SU-DHL-6 (cell line): ENCODE measurements around the gene MYL3.

Experiments
- H2AFZ ChIP-seq: fragments of 200-600 bp; sonication (generic); 2 replicates; pipeline ENCODE4 v1.6.1; 2014; ENCODE audit warnings: low read depth, mild to moderate bottlenecking, moderate library complexity, mixed read lengths, antibody characterized with exemption, low read length; ENCODE audit not compliant: severe bottlenecking
- H3F3A ChIP-seq: fragments of 200-600 bp; shearing (Covaris generic); 2 replicates; pipeline ENCODE4 v1.6.0; 2016; ENCODE audit warnings: antibody characterized with exemption, mild to moderate bottlenecking; ENCODE audit not compliant: insufficient read depth
- H3K27ac ChIP-seq: fragments of 200-600 bp; sonication (generic); 2 replicates; pipeline ENCODE4 v1.5.1; 2016; ENCODE audit warnings: low read depth, mild to moderate bottlenecking, low read length, moderate library complexity, mixed read lengths
- H3K27me3 ChIP-seq: fragments of 200-600 bp; sonication (generic), shearing (Covaris generic); 2 replicates; pipeline ENCODE4 v1.6.0; 2014; ENCODE audit warnings: mild to moderate bottlenecking, low read length
- H3K36me3 ChIP-seq: fragments of 200-600 bp; sonication (generic); 2 replicates; pipeline ENCODE4 v1.6.1; 2014; ENCODE audit warnings: mild to moderate bottlenecking, low read length, mixed read lengths
- H3K4me2 ChIP-seq: fragments of 300-600, 200-600 bp; shearing (Covaris generic), sonication (generic); 2 replicates; pipeline ENCODE4 v1.6.0; 2014; ENCODE audit warnings: low read length, low read depth, mild to moderate bottlenecking; ENCODE audit not compliant: poor library complexity, severe bottlenecking
- H3K4me3 ChIP-seq: fragments of 200-600 bp; sonication (generic); 2 replicates; pipeline ENCODE4 v1.5.1; 2014; ENCODE audit warnings: antibody characterized with exemption, low read length, mild to moderate bottlenecking, mixed read lengths; ENCODE audit not compliant: insufficient read depth, poor library complexity, severe bottlenecking
- H3K79me2 ChIP-seq: fragments of 200-600 bp; sonication (generic); 2 replicates; pipeline ENCODE4 v1.6.1; 2014; ENCODE audit warnings: mild to moderate bottlenecking, low read length, moderate library complexity; ENCODE audit not compliant: insufficient read depth
- H3K9ac ChIP-seq: fragments of 200-600 bp; sonication (generic); 2 replicates; pipeline ENCODE4 v1.7.0; 2014; ENCODE audit warnings: mild to moderate bottlenecking, low read length
- H3K9me2 ChIP-seq: fragments of 200-600 bp; sonication (generic); replicated peaks from 2 replicates; pipeline ENCODE4 v1.6.1; 2014; ENCODE audit warnings: low read length; ENCODE audit not compliant: insufficient read depth
- H3K9me3 ChIP-seq: fragments of 200-600 bp; sonication (generic); 2 replicates; pipeline ENCODE4 v1.6.1; 2014; ENCODE audit warnings: low read length, mixed read lengths; ENCODE audit not compliant: insufficient read depth
- H4K20me1 ChIP-seq: fragments of 200-600 bp; sonication (generic); 2 replicates; pipeline ENCODE4 v1.6.1; 2014; ENCODE audit warnings: low read depth, mild to moderate bottlenecking, antibody characterized with exemption, low read length, moderate library complexity, mixed read lengths
- CTCF ChIP-seq: fragments of 200-600 bp; sonication (generic); IDR thresholded peaks from one replicate; pipeline ENCODE4 v1.5.1; 2017; ENCODE audit warnings: antibody characterized with exemption, mild to moderate bottlenecking, low read length, moderate library complexity; ENCODE audit not compliant: insufficient read depth, poor library complexity, severe bottlenecking
- EZH2phosphoT487 ChIP-seq: fragments of 200-600 bp; sonication (generic), shearing (Covaris generic); conservative IDR thresholded peaks from 2 replicates; pipeline ENCODE4 v1.6.1; 2018; ENCODE audit warnings: mild to moderate bottlenecking, antibody characterized with exemption, low read length, moderate library complexity, mixed read lengths

The MYL3 gene

DNA sequence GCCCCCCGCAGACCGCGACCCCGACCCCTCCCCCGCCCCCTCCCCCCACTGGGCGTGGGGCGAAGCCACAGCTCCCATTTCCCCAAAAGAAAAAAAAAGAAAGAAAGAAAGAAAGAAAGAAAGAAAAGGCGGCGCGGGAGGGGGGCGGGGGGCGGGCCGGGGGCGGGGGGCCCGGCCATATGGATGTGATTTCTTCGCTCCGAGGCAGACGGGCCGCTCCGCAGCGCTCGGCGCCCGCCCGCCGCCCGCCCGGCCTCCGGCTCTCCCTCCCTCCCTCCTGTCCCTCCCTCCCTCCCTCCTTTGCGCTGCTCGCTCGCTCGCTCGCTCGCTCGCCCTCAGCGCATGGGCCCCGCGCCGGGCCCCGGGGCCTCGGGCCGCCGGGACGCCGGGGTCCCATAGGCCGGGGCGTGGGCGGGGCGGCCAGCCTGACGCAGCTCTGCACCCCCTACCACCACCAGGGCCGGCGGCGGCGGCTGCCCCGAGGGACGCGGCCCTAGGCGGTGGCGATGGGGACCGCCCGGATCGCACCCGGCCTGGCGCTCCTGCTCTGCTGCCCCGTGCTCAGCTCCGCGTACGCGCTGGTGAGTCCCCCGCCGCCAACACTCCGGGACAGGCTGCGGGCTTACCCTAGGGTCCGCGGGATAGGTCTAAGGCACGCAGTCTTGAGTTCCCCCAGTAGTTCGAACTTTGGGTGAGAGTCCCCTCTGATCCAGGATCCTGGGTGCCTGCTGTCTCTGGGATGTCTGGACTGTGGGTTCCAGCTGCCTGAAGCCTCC is 20.0 kb upstream of the MYL3 start:
- no peaks in the 10 kb centered on the region for H3K9me2 ChIP-seq
- no peaks in the 10 kb centered on the region for H3K9me3 ChIP-seq
- H4K20me1 ChIP-seq, result no peaks in the 10 kb centered on the region
- H3K4me2 ChIP-seq, result no peak overlapping the region
- no peak overlapping the region for H2AFZ ChIP-seq
- H3K36me3 ChIP-seq, result no peaks in the 10 kb centered on the region
- TF ChIP-seq CTCF (no peak), EZH2phosphoT487 (no peak)
- H3K27me3 ChIP-seq, result no peaks in the 10 kb centered on the region
- no peaks in the 10 kb centered on the region for H3F3A ChIP-seq
- no peaks in the 10 kb centered on the region for H3K79me2 ChIP-seq
- no peak overlapping the region for H3K4me3 ChIP-seq
- no peak overlapping the region for H3K27ac ChIP-seq
- H3K9ac ChIP-seq, result no peak overlapping the region

DNA sequence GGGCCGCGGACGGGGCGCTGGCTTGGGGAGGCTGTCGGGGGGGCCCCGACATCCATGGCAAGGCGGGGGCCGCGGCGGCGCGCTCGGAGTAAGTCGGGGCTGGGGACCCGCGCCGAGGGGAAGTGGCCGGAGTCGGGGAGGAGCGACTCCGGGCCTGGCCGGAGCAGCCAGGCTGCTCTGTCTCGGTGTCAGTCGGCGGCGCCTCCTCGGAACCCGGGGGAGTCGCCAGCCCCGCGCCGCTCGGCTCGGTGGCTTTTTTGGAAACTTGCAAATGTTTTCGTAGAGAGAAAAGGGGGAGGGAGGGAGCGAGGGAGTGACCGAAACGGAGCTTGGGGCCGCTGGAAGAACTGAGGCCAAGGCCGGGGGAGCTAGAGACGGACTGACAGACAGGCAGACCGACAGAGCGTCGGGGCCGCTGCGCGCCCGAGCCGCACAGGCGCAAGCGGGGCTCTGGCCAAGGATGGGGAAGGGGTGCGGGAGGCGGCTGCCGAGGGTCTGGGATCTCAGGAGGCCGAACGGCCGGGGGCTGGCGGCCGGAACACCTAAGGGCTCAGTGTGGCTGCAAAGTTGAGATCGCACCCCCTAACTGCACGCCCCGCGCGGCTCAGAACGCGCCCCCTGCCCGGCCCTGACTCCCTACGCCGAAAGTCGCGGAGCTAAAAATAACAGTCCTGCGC is 19.3 kb upstream of the MYL3 start:
- Histone ChIP-seq H3K4me3 (no peak overlapping the region), H3K4me2 (no peak overlapping the region), H3K27me3 (no peaks in the 10 kb centered on the region), H3K9me2 (no peaks in the 10 kb centered on the region), H4K20me1 (no peaks in the 10 kb centered on the region), H2AFZ (no peak overlapping the region), H3K27ac (no peak overlapping the region), H3K79me2 (no peaks in the 10 kb centered on the region), H3K9me3 (no peaks in the 10 kb centered on the region), H3F3A (no peaks in the 10 kb centered on the region), H3K9ac (no peak overlapping the region), H3K36me3 (no peaks in the 10 kb centered on the region)
- TF ChIP-seq EZH2phosphoT487, result no peak
- no peak for TF ChIP-seq CTCF

DNA sequence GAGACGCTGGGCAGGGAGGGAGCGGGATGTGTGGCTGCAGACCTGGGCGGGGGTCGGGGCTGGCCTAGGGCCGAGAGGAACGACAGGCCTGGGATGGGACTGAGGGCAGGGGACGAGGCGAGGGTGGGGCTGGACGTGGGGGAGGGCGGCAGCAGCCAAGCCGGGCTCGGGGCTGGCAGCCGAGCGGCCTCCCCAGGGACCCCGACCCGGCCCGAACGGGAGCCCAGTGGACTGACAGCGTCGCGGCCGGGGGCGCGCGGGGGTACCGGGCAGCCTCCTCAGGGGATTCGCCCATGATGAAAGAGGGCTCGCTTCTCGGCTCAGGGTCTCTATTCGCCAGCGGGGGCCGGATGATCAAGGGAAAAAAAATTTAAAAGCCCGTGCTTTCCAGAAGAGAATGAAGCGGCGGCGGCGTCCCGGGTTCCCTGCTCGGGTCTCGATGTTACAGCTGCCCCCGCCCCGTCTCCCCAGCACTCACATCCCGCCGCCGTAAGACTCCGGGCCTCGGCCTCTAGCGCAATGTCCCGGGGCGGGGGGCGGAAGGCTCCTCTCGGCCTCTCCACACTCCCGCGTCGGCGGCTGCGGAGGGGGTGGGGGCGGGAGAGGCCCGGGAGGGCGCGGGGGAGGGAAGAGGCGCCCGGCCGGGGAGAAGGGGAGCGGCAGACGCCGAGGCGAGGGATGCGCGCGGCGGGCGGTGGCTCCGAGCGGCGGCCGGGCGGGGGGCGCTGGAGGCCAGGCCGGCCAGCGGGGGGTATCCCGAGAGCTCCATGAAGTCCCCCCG is 18.5 kb upstream of the MYL3 start:
- no peaks in the 10 kb centered on the region for H3K9me3 ChIP-seq
- no peaks in the 10 kb centered on the region for H3K27me3 ChIP-seq
- no peaks in the 10 kb centered on the region for H3K79me2 ChIP-seq
- H3K9me2 ChIP-seq, result no peaks in the 10 kb centered on the region
- no peaks in the 10 kb centered on the region for H3K36me3 ChIP-seq
- H4K20me1 ChIP-seq, result no peaks in the 10 kb centered on the region
- no peak overlapping the region for H3K4me3 ChIP-seq
- H3K27ac ChIP-seq, result no peak overlapping the region
- TF ChIP-seq EZH2phosphoT487 (no peak), CTCF (no peak)
- H3K9ac ChIP-seq, result no peak overlapping the region
- no peak overlapping the region for H3K4me2 ChIP-seq
- H3F3A ChIP-seq, result no peaks in the 10 kb centered on the region
- H2AFZ ChIP-seq, result no peak overlapping the region
